ENCODE data around the gene IGFALS.

IGFALS gene

GRCh38 chr16:1788095-1788707 is 5.3 kb downstream of the IGFALS start:
- DNase-seq = no peak

- DNase-seq = no peak
Observed at GRCh38 chr16:1787322-1788094, 6.0 kb downstream of the IGFALS start.

DNA sequence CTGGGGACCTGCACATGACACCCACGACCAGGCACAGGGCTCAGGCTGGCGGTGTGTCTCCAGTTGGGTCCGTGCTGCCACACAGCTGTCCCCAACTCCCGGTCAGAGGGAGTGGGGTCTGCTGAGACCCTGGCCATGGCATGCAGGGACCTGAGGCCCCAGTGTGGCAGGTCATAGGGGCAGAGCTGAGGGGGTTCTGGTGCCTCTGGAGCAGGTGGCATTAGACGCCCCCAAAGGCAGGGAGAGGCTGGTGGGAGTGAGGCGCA is 6.5 kb downstream of the IGFALS start:
- no peak for DNase-seq

- no peak for DNase-seq
Observed at GRCh38 chr16:1786242-1787055, 7.1 kb downstream of the IGFALS start.

DNA sequence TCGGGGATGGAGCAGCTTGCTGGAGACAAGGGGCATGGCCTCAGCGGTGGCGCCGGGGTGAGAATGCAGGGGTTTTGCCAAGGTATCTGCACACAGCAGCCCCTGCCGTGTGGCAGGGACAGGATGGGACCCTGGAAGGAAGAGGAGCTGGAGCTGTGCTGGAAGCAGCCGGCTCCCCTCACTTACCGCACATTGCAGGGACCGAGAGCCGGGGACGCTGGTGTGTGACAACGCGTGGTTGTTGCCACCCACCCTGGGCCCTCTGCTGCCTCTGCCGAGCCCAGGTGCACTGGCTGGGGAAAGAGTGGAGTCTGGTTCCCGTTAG is 7.7 kb downstream of the IGFALS start:
- no peak for DNase-seq

- DNase-seq = no peak
Observed at GRCh38 chr16:1784977-1785845, 8.3 kb downstream of the IGFALS start.

DNA sequence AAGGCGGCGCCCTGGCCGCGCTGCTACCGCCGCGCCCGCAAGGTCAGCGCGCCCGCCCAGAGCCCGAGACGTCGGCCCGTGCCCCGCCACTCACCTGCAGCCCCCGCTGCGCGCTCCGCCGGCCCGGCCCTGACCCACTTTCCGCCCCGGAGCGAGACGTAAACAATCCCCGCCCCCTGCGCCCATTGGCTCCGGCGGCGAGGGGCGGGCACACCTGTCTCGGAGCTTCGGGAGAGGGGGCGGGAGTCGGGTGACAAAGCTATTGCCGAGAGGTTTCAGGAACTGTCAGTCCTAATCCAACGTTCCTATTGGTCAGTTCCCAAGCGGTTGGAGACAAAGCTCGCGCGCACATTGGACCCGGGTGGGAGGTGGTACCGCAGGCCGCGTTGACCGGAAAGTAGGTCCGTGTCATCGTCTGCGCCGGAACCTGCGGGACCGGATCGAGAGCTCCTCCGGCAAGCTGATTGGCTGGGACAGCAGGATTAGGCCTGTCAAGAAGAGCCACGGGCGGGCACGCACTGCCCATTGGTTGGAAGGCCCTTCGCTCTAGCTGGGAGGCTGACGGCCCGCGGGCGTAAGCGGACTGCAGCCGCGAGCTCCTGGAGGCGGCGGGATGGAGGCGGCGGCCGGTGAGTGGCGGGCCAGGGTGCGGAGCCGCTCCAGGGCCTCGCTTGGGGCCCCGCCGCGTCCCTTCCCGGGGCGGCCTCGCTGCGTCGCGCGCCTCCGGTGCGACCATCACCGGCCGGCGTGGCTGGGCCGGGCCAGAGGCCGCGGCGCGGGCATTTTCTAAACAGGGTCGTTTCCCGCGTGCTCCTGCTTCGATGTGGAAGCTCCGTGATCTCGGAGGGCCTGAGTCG is 10.9 kb downstream of the IGFALS start, which contains the start of the genes NUBP2 and SPSB3:
Gene NUBP2, plus strand, starts transcription at position 553 of the 857 bp plus-strand sequence. Its CDS starts 61 bp downstream, at position 614.
Gene SPSB3, minus strand, starts transcription at position 164 of the 857 bp plus-strand sequence. CDS start 1,088 bp downstream, outside the sequence.
- peak; percentile 100 for DNase-seq

GRCh38 chr16:1781758-1782407 is 11.6 kb downstream of the IGFALS start:
- DNase-seq = peak; percentile 26

DNA sequence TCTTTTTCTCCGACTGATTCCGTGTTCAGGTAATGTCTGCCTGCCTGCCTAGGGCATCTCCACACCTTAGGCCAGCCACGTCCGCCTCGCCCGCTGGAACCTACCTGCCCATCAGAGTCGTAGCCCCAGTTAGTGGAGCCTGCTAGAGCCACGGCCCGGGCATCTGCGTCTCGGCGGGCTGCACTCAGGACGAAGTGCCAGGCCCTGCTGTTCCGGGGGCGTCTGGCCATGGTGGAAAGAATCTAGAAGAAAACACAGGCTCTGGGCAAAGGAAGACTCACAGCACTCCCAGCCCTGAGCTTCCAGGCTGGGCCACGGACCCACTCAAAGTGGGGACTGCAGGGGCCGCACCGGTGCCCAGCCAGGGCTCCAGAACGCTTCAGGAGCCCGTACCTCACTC is 12.3 kb downstream of the IGFALS start:
- no peak for DNase-seq

- DNase-seq = no peak
Observed at GRCh38 chr16:1780677-1781072, 12.8 kb downstream of the IGFALS start.

DNA sequence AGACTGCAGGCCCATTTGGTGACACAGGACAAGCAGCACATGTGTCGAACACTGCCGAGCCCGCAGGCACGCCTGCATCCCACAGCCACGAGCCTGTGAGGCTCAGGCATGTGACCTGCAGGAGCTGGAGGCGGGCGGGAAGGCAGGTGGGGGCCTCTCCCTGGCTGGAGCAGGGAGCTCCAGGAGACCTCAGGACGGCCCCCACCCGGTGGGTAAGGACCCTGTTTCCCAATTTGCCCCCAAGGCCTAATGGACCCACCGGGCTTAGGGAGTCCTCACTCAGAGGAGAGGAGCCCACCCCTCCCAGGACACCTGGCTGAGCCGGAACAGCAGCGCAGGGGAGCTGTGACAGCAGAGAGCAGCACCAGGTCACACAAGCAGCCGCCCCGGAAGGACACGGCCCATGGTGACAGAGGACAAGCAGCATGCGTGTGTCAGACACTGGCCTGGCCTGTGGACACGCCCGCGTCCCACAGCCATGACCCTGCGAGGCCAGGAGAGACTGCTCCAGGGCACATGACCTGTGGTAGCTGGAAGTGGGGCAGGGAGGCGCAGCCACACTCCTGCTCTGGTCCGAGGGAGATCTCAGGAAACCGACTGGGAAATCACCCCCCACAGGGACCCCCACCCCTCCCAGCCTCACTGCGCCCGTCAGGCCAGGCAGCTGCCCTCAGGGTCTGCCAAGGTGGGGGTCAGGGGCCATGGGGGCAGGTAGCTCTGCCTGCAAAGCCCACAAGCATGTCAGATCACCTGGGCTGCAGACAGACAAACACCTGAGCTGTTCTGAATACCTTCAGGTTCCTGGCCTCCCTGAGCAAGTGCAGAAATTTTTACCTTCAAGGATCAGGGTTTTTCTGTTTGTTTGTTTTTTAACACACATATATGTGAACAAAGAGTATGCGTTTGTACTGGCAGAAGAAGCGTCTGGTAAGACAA is 13.5 kb downstream of the IGFALS start:
- no peak for DNase-seq

- no peak for DNase-seq
Observed at GRCh38 chr16:1779234-1779701, 14.2 kb downstream of the IGFALS start.

DNA sequence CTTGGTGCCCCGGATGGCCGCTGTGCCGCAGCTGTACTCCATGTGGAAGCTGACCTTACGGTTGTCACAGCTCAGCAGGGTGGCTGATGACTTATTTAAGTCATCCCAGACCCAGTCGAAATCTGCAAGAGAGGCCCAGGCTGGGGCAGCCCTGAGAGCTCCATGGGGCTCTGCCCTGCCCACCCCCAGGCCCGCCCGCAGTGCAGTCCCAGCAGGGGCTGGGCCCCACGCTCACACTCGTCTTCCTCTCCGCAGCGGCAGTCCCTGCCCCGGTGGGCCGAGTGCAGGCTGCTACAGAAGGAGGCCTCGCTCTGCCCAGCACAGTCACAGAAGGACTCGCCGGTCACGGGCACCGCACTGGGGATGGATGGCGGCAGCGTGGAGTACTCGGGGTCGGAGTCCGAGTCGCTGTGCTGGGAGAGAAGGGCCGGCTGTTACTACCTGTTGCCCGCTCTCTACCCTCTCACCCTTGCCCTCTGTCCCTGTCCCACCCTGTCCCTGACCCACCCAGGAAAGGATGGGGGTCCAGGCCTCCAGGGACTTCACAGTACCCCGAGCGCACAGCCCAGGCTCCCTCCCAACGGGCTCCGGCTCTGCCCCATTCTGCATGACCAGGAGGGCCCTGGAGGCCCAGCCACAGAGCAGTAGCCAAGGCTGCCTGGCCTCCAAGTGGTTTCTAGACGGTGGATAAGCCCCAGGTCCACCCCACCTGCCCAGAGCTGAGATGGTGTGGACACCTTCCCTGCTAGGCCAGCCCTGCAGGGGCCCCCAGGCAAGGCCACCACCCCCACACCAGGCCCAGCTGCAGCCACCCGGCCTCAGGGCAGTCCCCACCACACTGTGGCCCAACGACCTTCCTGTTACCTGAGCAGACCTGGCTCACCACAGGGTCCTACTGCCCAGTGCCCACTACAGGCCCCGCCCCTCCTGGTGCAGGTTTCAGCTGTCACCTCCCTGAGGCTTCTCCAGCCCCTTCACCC is 15.0 kb downstream of the IGFALS start:
- no peak for DNase-seq

- DNase-seq = no peak
Observed at GRCh38 chr16:1777375-1778199, 15.9 kb downstream of the IGFALS start.

DNA sequence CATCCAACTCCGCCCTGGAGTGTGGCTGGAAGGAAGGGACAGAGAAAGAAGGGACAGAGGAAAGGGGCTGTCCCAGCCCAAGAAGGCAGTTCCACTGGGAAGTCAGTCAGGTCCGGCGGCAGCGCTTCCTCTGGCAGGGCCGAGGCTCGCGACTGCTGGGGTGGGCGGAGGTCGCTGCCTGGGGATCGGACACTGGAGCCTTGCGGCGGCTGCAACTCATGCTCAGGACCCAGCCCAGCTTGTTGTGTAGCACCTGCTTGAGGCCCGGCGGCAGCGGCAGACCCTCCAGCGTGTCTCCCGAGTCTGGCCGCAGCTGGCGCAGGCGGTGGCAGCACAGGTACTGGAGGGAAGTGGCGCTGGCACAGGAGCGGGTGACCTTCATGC is 16.5 kb downstream of the IGFALS start:
- DNase-seq = no peak

DNA sequence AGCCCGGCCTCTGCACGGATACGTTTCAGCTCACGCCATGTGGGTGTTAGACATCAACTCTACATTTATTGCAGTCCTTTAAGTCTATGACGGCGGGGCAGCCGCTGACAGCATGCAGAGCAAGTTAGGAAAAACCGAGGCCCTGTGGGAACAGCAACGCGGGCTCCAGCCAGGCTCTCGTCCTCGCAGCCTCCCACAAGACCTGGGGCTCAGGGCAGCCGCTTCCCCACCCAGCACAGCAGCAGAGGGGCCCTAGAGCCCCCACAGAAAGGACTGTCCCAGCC is 16.9 kb downstream of the IGFALS start:
- no peak for DNase-seq

- DNase-seq = no peak
Observed at GRCh38 chr16:1775846-1776671, 17.4 kb downstream of the IGFALS start.

All from MV-4-11 (cell line).